GM19452 (cell line): Measurements from ENCODE around the gene MYBPH.

Source experiments
- ATAC-seq: cut with Tn5 transposase; IDR thresholded peaks from one replicate; pipeline ENCODE4 v1.9.1; 2021; ENCODE audit not compliant: unreplicated experiment

The MYBPH gene

GRCh38 chr1:203150511-203151297, 24.9 kb downstream of the MYBPH start:
- ATAC-seq: no peak

- ATAC-seq: no peak
Observed at GRCh38 chr1:203149188-203149840, 26.3 kb downstream of the MYBPH start.

GRCh38 chr1:203148579-203148978, 27.0 kb downstream of the MYBPH start:
- no peak for ATAC-seq

GRCh38 chr1:203148127-203148526, 27.5 kb downstream of the MYBPH start:
- ATAC-seq: no peak

GRCh38 chr1:203147376-203147775, 28.2 kb downstream of the MYBPH start:
- ATAC-seq: no peak

DNA sequence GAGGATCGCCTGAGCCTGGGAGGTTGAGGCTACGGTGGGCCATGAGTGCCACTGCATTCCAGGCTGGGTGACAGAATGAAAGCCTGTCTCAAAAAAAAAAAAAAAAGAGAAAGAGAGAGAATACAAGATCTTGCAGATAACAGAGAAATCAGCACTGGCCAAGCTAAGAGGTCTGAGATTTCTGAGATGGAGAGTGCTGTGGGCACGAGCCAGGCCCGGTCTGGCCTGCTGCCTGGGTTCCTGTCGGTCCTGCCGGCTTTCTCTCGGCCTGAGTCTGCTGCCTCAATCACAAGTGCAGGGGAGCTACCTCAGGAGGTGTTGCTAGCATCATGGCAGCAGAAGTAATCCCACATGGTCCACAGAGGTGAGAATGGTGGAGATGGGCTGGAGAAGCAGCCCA, 29.1 kb downstream of the MYBPH start:
- no peak for ATAC-seq

- ATAC-seq: no peak
Observed at GRCh38 chr1:203146042-203146369, 29.6 kb downstream of the MYBPH start.

DNA sequence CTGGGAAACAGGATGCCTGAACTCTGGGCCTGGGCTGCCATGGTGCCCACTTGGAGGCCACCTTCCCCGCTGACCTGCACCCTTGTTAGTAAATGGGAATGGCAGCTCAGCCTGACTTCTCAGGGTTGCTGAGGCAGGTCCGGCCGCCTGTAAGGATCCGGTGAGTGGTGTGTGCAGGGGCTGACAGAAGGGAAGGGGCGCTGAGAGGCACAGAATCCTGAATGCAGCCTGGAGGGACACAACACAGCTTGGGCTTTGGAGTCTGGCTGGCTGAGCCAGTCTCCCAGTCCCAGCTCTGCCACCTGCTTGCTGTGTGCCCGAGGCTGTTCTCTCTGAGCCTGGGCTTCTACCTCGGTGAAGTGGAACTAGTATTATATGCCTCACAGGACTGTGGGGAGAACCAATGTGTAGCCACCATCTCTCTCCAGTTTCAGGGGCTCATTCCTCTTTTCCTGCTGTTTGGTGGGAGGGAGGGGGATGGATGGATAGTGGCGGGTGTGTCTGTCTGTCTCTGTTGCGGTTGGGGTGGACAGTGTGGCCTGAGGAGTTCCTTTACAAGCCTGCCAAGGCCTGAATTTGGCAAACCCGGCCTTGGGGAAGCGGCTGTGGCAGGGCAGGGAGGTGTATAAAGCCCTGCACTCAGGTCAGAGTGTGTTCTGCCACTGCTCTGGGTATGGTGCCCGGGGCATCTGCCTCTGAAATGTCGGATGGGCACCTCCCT, 30.1 kb downstream of the MYBPH start:
- no peak for ATAC-seq

DNA sequence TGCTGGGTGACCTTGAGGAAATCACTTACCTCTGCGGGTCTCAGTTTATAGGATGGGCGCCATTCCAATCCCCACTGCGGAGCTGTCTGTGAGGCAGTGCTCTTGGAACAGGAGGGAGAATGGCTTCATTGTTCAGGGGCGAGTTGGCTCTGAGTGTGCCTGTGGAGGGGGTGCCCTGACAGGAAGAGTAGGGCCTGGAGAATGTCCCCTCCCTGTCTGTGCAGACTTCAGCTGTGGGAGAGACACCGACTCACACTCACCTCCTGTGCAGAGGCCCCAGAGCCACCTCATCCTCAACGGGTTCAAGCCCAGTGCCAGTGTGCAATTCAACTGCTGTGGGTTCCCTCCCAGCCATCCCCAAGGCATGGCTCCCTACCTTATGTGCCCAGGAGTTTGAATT, 31.0 kb downstream of the MYBPH start:
- no peak for ATAC-seq

- ATAC-seq: no peak
Observed at GRCh38 chr1:203143641-203144040, 32.0 kb downstream of the MYBPH start.

- ATAC-seq: no peak
Observed at GRCh38 chr1:203142684-203143408, 32.8 kb downstream of the MYBPH start.

DNA sequence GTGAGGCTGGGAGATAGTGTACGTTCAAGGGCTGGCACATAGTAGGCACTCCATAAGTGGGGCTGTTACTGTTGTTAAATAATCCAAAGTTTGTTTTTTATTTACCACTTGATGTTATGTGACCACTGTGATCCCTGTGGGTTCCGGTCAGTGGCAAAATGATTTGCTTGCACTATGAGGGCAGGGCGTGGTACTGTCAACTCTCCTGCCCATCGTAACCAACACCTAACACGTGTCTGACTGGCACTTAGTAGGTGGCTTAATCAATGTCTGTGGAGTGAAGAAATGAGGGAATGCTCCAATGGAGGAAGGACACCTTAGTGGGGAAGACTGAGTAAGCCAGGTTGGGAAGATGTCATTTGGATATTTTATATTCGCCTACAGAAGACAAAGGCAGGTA, 33.5 kb downstream of the MYBPH start:
- no peak for ATAC-seq

DNA sequence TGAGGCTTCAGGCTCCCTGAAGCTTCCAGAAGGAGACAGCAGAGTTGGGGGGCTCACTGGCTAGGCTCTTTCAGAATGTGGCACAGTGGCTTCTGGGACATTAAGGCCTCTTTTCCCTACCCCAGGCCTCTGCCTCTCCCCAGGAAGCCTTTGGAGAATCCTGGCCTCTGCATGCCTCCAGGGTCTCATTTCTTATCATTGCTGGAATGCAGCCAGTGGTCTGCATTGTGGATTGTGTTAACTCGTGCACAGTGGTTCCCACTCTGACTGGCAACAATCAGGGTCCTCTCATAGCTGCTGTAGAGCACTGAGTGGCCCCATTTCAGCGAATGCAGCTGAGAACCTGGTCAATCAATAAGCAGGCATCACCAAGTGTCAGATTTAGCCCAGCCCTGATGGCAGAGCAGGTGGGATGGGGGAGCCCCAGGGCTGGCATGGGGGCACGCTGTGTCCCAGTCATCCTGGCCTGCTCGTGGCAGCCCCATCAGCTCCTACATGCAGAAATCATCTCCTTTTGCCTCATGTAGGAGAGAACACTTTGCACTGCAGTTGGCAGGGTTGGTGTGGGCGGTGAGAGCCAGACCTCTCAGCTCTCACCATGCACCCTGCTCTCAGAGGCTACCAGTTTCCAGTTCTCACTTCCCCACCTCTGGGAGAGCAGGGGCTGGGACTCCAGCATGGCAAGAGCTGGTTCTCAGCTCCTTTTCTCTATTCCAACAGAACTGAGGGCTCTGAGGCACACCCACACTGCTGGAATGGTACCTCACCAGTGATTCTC, 34.7 kb downstream of the MYBPH start:
- no peak for ATAC-seq

GRCh38 chr1:203139976-203140475, 35.6 kb downstream of the MYBPH start:
- no peak for ATAC-seq

- ATAC-seq: no peak
Observed at GRCh38 chr1:203138066-203138465, 37.6 kb downstream of the MYBPH start.

GRCh38 chr1:203137324-203137723, 38.3 kb downstream of the MYBPH start:
- ATAC-seq: no peak

DNA sequence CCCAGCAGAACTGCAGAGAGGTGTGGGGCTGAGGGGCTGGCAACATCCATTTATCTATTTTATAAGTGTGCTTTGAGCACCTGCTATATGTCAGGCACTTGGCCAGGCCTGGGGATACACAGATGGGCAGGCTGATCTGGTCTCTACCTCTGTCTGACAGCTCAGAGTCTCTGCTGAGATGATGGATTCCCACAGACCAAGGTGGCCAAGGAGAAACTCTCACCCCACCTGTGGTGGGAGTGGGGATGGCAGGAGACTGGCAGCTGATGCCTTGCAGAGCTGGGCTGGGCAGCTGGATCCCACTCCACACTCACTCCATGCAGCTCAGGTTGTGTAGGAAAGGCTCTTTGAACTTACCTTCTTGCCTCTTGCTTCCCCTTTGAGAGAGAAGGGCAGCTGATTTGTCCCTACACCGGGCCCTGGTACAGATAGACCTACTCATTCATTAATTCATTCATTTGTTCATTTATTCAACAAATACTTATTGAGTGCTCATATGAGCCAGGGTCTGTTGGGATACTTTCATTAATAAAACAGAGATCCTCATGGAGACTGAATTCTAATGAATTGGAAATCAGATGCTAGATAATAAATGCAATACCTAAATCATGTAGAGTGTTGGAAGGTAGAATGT, 39.1 kb downstream of the MYBPH start:
- no peak for ATAC-seq

DNA sequence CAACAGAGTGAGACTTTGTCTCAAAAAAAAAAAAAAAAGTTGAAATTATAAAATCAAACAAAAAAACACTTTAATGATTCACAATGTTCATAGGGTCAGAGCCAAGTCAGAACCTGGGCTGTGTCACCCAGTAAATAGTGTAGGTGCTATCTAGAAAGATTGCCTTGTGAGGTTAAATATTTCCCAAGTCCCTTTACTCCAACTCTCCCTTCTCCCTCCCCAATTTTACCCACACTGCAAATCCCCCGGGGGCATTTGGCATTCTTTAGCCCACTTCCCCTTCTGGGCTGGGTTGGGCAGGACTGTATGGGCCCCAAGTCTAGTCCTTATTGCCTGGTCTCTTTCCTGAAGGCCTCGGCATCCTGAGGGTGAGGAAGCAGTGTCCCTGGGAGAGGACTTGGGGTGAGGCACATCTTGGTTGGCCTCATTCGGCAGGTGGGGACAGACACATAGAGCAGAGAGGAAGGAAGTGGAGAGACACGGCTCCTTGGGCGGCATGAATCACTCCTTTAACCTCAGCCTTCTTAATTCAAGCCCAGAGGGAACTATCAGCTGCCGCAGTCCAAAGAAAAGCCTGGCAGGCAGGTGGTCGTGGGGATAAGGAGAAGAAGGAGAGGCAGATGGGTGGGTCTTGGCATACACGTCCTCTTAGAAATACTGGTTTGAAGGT, 39.9 kb downstream of the MYBPH start:
- ATAC-seq: no peak

DNA sequence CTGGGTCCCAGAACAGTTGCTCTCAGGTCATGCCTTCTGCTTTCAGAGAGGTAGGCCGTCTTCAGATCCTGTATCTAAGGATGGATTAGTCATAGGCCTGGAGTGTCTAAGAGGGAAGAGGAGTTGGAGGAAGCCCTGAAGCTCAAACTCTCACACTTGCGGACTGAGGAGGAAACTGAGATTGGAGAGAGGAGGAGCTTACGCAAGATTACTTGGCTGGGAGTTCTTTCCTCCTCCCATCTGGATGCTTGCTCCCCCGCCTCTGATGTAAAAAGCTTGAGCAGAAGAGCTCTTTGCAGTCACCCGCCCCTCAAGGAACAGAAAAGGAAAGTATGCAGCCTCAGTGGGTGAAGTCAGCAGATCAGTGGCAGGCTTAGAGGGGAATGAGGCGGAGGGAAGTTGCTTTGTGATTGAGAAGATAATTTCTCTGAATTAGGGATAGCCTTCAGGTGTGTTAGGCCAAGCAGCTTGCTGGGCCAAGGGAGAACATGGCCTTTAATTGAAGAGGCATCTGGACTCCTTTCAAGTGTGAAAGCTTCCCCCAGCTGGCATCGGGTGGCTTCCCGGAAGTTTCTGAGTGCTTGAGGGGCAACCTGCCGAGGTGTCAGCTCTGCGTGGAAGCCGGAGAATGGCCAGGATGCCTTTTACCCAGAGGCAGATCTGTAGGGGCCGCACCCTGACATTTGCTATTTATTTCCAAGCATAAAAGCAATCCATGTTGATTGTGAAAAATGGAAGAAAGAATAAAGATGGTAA, 41.5 kb downstream of the MYBPH start:
- ATAC-seq: no peak
